ENCODE results near the gene TOR1AIP2. TPM values are rescaled to one million over a fixed set of nuclear protein-coding genes. Genes with fewer than 3 reads are reported as not detected.

The TOR1AIP2 gene
- total RNA-seq, 3 donors from 2014 or later = 64.6 to 80.6 (median 65.1) TPM

- Histone ChIP-seq H3K4me1 (no peaks in the 10 kb centered on the region), H3K9me3 (no peaks in the 10 kb centered on the region), H3K36me3 (no peaks in the 10 kb centered on the region), H3K27ac (no peak overlapping the region), H3K27me3 (no peaks in the 10 kb centered on the region), H3K4me3 (no peak overlapping the region)
- DNase-seq (ENCODE audit: low spot score in 2 of 2) = no peak
- TF ChIP-seq, protein P1, sequence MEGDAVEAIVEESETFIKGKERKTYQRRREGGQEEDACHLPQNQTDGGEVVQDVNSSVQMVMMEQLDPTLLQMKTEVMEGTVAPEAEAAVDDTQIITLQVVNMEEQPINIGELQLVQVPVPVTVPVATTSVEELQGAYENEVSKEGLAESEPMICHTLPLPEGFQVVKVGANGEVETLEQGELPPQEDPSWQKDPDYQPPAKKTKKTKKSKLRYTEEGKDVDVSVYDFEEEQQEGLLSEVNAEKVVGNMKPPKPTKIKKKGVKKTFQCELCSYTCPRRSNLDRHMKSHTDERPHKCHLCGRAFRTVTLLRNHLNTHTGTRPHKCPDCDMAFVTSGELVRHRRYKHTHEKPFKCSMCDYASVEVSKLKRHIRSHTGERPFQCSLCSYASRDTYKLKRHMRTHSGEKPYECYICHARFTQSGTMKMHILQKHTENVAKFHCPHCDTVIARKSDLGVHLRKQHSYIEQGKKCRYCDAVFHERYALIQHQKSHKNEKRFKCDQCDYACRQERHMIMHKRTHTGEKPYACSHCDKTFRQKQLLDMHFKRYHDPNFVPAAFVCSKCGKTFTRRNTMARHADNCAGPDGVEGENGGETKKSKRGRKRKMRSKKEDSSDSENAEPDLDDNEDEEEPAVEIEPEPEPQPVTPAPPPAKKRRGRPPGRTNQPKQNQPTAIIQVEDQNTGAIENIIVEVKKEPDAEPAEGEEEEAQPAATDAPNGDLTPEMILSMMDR (IDR thresholded peaks at IDR 0.05) = no peak
- no peak for TF ChIP-seq POLR2A (IDR thresholded peaks at IDR 0.05)
- TF ChIP-seq POLR2AphosphoS5 (IDR thresholded peaks at IDR 0.05) = no peak
- intact Hi-C loops (cut with DNase I; ENCODE audit: low total_unique reads) = no loop called here
Observed at GRCh38 chr1:179910934-179911333, 33.3 kb upstream of the TOR1AIP2 start.

DNA sequence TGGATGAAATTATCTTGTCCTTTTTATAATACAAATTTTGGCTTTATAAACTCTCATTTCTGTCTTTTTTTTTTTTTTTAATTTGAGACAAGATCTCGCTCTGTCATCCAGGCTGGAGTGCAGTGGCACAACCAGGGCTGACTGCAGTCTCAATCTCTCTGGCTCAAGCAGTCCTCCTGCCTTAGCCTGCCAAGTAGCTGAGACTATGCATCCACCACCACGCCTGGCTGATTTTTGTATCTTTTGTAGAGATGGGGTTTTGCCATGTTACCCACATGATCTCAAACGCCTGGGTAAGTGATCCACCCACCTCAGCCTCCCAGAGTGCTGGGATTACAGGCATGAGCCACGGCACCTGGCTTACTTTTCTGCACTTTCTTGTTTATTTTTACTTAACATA, 12.0 kb upstream of the TOR1AIP2 start:
- no peak for TF ChIP-seq POLR2AphosphoS5 (IDR thresholded peaks at IDR 0.05)
- TF ChIP-seq, protein P1 (IDR thresholded peaks at IDR 0.05) = no peak
- TF ChIP-seq POLR2A (IDR thresholded peaks at IDR 0.05) = no peak
- H3K4me3 ChIP-seq = no peak overlapping the region
- H3K27ac ChIP-seq = no peak overlapping the region
- no peak for DNase-seq (ENCODE audit: low spot score in 2 of 2)
- intact Hi-C loops (cut with DNase I; ENCODE audit: low total_unique reads) = no loop called here
- H3K4me1 ChIP-seq = peaks cover 0 to 10% of the 10 kb centered on the region in 2 donors
- H3K36me3 ChIP-seq = peaks cover 5% of the 10 kb centered on the region
- H3K27me3 ChIP-seq = no peaks in the 10 kb centered on the region
- H3K9me3 ChIP-seq = no peaks in the 10 kb centered on the region

DNA sequence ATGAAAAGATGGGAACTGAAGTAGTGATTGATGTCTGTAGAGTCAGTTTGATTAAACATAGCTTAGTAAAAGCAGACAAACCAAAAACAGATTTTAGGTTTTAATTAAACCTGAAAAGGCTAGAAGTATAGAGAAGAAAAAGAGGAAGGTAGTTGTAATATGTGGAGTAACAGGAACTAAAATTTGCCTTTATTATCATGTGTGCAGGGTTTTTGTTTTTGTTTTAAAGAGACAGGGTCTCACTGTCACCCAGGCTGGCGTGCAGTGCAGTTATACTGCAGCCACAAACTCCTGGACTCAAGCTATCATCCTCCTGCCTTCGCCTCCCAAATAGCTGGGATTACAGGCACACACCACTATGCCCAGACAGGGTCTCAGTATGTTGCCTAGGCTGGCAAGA, 10.5 kb upstream of the TOR1AIP2 start:
- TF ChIP-seq, protein P1 (IDR thresholded peaks at IDR 0.05) = no peak
- no peak for TF ChIP-seq POLR2AphosphoS5 (IDR thresholded peaks at IDR 0.05)
- no peak for TF ChIP-seq POLR2A (IDR thresholded peaks at IDR 0.05)
- Histone ChIP-seq H3K27ac (no peak overlapping the region), H3K27me3 (no peaks in the 10 kb centered on the region), H3K4me1 (peaks cover 0 to 20% of the 10 kb centered on the region in 2 donors), H3K4me3 (no peak overlapping the region), H3K36me3 (peaks cover 5% of the 10 kb centered on the region), H3K9me3 (no peaks in the 10 kb centered on the region)
- intact Hi-C loops (cut with DNase I; ENCODE audit: low total_unique reads) = no loop called here
- no peak for DNase-seq (ENCODE audit: low spot score in 2 of 2)

DNA sequence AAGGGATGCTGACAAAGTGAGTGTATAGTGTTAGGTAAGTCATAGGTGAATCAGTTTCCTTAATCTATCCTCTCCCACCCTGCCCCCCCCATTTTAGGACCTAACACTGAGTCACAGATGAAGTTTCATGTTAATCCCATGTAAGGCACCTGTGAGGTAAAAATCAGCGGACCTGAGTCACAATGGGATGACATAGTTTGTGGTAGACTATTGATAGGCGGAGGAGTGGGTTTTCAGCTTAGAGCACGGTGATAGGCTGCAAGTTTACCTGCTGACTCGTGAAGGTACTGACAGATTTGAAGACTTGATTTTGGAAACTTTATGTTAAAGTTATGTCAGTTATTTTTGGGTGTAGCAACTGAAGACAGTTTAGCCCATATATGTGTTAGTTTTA, 6.1 kb upstream of the TOR1AIP2 start:
- peaks cover 0 to 20% of the 10 kb centered on the region in 2 donors for H3K4me1 ChIP-seq
- H3K27me3 ChIP-seq = no peaks in the 10 kb centered on the region
- H3K9me3 ChIP-seq = no peaks in the 10 kb centered on the region
- TF ChIP-seq, protein P1 (IDR thresholded peaks at IDR 0.05) = no peak
- no peak for TF ChIP-seq POLR2A (IDR thresholded peaks at IDR 0.05)
- no peak for TF ChIP-seq POLR2AphosphoS5 (IDR thresholded peaks at IDR 0.05)
- peak overlapping the region; percentile 87 to 92 (median 90) for H3K4me3 ChIP-seq
- DNase-seq (ENCODE audit: low spot score in 2 of 2) = no peak
- intact Hi-C loops (cut with DNase I; ENCODE audit: low total_unique reads) = no loop called here
- H3K27ac ChIP-seq = peak overlapping the region; percentile 99 to 100
- peaks cover 5% of the 10 kb centered on the region for H3K36me3 ChIP-seq

DNA sequence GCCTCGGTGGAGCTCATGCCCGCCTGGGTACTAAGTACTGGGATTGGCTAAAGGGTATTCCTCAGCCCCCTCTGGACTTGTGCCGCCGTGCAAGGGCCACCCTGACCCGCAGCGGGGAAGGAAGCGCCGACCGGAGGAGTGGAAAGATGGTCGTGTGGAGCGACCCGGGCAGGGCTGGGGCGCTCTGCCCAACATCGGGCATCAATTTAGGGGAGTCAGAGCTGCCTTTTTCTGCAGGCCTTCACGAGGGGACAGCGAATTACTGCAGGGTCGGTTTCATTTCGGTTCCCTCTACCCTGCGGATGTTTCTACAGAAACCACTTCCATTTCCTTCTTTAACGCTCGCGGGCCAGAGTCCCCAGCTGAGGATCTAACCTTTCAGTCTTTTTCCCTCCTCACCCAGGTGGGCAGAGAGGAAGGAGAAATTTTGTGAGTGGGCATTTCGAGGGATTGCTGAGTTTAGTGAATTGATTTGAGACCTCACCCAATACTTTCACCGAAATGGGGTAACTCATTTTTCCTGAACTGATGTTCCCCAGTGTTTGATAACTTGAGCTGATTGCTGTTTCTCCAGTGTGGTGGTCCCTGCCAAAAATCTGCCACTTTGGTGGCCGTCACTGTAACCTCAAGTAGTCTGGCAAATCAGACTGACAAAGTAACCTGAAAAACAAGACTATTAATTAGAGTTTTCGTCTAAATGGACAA, 5.6 kb upstream of the TOR1AIP2 start:
- intact Hi-C loops (cut with DNase I; ENCODE audit: low total_unique reads) = no loop called here
- Histone ChIP-seq H3K27me3 (no peaks in the 10 kb centered on the region), H3K9me3 (no peaks in the 10 kb centered on the region), H3K4me3 (peak overlapping the region; percentile 87 to 92 (median 90)), H3K27ac (peak overlapping the region; percentile 99 to 100), H3K36me3 (peaks cover 5% of the 10 kb centered on the region), H3K4me1 (peaks cover 0 to 20% of the 10 kb centered on the region in 2 donors)
- DNase-seq (ENCODE audit: low spot score in 2 of 2) = no peak
- no peak for TF ChIP-seq POLR2A (IDR thresholded peaks at IDR 0.05)
- TF ChIP-seq POLR2AphosphoS5 (IDR thresholded peaks at IDR 0.05) = no peak
- TF ChIP-seq, protein P1 (IDR thresholded peaks at IDR 0.05) = no peak
